Fibroblast of villous mesenchyme (primary cell): Measurements from ENCODE around the gene PPFIA2. TPM values are rescaled to one million over a fixed set of nuclear protein-coding genes. Genes with fewer than 3 reads are reported as not detected.

Experiments
- DNase-seq: peaks from one replicate; pipeline ENCODE4 v3.0.0-alpha.2; 2010; ENCODE audit warnings: low read depth
- H3K4me3 ChIP-seq: 2 replicates; pipeline ENCODE4 v1.5.1; 2011; ENCODE audit warnings: low read depth, mild to moderate bottlenecking, low read length
- total RNA-seq: library from RNA; depleted of rRNA; stranded (reverse); fragments of >200 nt; gene quantifications from 2 replicates; pipeline ENCODE4 v1.2.3, GENCODE V29; 2012
- TF ChIP-seq, protein P1 (sequence below): IDR thresholded peaks from 2 replicates; pipeline ENCODE4 v1.5.1; 2012; ENCODE audit warnings: low read depth, mild to moderate bottlenecking, low read length; ENCODE audit not compliant: insufficient read depth

Gene PPFIA2
- total RNA-seq, 1 donor, result 4.7 TPM

DNA sequence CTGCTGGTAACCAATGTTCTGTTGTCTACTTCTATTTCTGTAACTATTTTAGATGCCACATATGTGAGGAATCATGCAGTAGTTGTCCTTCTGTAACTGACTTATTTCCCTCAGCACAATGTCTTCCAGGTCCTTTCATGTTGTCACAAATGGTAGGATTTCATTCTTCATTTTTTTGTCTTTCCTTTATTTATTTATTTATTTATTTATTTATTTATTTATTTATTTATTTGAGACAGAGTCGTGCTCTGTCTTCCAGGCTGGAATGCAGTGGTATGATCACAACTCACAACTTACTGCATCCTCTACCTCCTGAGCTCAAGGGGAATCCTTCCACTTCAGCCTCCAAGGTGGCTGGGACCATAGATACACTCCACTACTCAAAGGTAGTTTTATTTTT, 288.2 kb downstream of the PPFIA2 start:
- TF ChIP-seq, protein P1, sequence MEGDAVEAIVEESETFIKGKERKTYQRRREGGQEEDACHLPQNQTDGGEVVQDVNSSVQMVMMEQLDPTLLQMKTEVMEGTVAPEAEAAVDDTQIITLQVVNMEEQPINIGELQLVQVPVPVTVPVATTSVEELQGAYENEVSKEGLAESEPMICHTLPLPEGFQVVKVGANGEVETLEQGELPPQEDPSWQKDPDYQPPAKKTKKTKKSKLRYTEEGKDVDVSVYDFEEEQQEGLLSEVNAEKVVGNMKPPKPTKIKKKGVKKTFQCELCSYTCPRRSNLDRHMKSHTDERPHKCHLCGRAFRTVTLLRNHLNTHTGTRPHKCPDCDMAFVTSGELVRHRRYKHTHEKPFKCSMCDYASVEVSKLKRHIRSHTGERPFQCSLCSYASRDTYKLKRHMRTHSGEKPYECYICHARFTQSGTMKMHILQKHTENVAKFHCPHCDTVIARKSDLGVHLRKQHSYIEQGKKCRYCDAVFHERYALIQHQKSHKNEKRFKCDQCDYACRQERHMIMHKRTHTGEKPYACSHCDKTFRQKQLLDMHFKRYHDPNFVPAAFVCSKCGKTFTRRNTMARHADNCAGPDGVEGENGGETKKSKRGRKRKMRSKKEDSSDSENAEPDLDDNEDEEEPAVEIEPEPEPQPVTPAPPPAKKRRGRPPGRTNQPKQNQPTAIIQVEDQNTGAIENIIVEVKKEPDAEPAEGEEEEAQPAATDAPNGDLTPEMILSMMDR, result no peak
- no peak overlapping the region for H3K4me3 ChIP-seq
- DNase-seq, result no peak

DNA sequence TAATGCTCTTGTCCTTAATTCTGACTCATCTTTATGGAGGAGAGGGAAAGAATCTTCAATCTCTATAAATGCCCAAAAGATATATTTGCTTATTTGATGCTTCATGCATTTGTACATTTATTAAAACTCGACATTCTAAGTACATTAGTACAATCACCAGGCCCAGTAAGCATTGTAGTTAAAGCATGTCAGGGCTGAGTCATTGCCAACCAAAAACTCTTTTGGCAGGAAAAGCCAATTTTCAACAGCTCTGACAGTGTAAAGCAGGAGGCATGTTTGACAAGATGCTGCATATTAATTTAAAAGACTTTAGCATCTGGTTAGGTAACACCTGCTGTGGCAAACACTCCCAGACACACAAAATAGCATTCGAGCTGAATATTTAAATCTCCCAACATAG, 290.9 kb downstream of the PPFIA2 start:
- no peak overlapping the region for H3K4me3 ChIP-seq
- DNase-seq, result peak; percentile 27
- TF ChIP-seq, protein P1, result no peak

DNA sequence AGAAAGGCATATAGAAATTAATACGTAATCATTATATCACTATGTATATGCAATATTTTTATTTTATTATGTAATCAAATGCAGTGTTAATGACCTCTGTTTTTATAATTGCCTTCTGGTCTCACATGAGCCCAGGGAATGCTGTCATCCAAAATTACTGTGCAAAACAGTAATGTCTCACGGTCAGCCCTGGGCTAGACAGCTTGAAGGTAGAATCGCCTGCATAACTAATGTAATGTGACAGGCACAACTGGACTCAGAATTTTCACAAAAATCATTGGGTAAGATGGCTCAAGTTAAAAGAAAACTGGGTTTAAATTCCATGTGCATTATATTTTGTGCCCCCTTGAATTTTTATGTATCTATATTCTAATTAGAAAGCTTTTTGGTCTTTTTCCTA, 293.3 kb downstream of the PPFIA2 start:
- TF ChIP-seq, protein P1, result no peak
- no peak for DNase-seq
- H3K4me3 ChIP-seq, result no peak overlapping the region

DNA sequence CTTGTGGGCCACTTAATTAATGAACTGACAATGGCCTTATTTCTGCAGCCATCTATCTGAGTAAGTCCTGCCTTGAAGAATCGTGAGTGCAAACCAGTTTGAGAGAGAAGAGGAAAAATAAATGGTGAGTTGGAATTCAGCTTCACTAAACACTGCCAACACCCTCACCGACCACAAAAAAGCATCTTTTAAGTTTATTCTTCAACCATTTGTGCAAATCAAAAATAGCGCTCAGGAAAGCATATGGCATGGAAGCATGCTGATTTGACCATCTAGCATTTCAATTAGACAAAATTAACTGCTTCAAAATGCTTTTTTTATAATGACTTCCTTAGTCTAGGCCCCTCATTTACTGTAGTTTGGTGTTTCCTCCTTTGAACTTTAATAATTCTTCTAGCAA, 294.0 kb downstream of the PPFIA2 start:
- no peak for DNase-seq
- TF ChIP-seq, protein P1, result no peak
- H3K4me3 ChIP-seq, result no peak overlapping the region

DNA sequence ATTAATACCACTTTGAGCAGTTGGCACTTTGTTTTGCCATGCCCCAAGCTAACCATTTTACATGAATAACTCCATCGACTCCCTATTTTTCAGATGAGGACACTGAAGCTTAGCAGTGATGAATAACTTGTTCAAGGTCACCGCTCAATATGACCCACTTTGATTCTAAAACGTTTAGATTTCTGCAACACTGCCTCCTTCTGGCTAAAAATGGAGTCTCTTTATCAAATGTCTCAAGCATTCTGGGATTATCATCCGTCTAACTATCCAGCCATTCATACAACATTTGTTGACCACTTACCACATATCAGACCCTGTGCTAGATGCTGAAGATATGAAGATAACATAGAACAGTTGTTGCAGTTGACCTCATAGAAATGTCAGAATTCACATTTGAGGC, 298.0 kb downstream of the PPFIA2 start:
- H3K4me3 ChIP-seq, result no peak overlapping the region
- no peak for DNase-seq
- TF ChIP-seq, protein P1, result no peak

DNA sequence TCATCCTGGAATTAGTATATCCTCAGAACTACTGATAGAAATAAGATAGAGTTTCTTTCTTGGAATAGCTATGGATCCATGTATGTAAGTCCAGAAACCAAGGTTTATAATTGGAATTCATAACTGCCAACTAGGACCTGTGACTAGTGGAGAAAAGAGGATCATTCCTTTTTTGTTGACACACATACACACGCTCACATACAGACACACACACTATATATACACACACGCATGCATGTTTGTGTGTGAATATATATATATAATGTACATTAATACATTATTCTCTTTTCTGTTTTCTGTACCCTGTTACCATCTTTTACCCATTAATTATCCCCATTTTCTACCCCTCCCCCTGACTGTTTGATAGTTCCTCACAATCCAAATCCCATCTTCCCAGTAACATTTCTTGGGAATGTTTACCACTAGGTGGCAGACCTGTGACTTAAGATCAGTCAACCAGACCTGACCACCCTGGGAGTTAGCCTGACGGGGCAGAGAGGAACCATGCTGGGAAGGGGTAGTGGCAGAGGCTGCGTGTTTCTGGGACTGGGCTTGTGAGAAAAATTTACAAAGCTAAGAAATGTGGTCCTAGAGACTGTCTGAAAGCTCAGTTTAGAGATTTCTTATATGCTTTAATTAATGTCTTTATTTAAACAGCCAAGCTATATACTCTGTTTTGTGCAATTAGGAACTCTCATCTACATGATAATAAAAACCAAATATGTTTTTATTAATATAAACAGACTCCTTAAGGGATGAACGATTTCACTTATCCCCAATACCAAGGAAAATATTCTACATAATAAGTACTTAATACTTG, 308.0 kb downstream of the PPFIA2 start:
- no peak overlapping the region for H3K4me3 ChIP-seq
- TF ChIP-seq, protein P1, result peak; percentile 72
- peak; percentile 65 for DNase-seq

DNA sequence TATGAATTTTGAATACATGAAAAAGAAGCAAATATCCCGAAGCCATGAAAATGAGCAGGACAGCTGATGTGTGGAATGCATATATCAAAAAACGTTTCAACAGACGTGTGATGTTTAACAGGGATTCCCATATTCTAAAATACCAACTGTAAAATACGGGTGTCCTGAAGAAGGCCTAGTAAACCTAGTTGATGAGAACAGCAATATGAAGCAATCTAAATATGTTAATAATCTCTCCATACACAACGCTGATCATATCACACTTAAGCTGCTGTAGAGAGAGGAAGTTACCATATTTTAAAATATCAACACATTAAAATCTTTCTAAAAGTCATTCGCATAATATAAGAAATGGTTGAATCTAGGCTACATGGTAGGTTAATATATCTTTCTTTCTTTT, 317.5 kb downstream of the PPFIA2 start:
- TF ChIP-seq, protein P1, result no peak
- DNase-seq, result no peak

More for the DNA sequence above, 317.5 kb downstream of the PPFIA2 start:
- no peak overlapping the region for H3K4me3 ChIP-seq
